Measurements from ENCODE around the gene GPC2. TPM values are rescaled to one million over a fixed set of nuclear protein-coding genes. Genes with fewer than 3 reads are reported as not detected.
"Not testable (repeated sequence)": the region's sequence is repeated elsewhere in the genome, so short reads cannot be mapped to it uniquely, and the experiment has no call there.

Gene GPC2
- total and polyA plus RNA-seq, 4 experiments from 2014 or later: 0.73 to 12.5 (median 11.8) TPM; not detected in 1

DNA sequence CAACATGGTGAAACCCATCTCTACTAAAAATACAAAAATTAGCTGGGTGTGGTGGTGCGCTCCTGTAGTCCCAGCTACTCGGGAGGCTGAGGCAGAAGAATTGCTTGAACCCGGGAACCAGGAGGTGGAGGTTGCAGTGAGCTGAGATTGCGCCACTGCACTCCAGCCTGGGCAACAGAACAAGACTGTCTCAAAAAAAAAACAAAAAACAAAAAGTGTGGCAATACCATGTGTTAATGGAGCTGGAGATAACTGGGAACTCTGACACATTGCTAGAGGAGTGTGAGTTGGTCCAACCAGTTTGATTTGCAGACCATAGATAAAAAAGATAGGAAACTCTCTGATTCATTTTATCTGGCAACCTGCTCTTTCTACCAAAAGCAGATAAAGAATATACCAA is 30.8 kb downstream of the GPC2 start:
- H3K9me3 ChIP-seq (ENCODE audit: control insufficient read depth in 1 of 2, low read length in 2 of 2); H3K36me3 ChIP-seq (ENCODE audit: insufficient read depth, low read length); H3K4me3 ChIP-seq (ENCODE audit: low read length in 2 of 2); H3K4me3 Mint-ChIP-seq; H3K9me3 Mint-ChIP-seq; H3K27me3 Mint-ChIP-seq; DNase-seq; H3K27ac ChIP-seq (ENCODE audit: low read depth, low read length); H3K27me3 ChIP-seq (ENCODE audit: insufficient read depth, low read length); intact Hi-C loops (cut with micrococcal nuclease): not testable (repeated sequence)
- H3K27ac Mint-ChIP-seq: peak overlapping the region in 1 of 7 donors; percentile 22
- peaks cover 24% of the 10 kb centered on the region for H3K4me1 ChIP-seq (ENCODE audit: insufficient read depth, low read length)
- ChIA-PET CTCF (ENCODE audit: partially characterized antibody) (interaction anchor here (0.8 to 3.1 kb wide), 5 partner anchors 8 to 71 kb away, joined by 3 to 22 read pairs (median 4); no protein-coding TSS in a partner anchor), POLR2A (ENCODE audit: partially characterized antibody) (interaction anchor here (2.7 to 5.0 kb wide), 3 partner anchors 13 to 74 kb away, joined by 21 to 73 read pairs (median 28); partner anchors contain the start of genes MBLAC1, PVRIG and TRAPPC14)
- H3K4me1 Mint-ChIP-seq: peaks cover 16 to 31% (median 20%) of the 10 kb centered on the region in 4 donors
- H3K36me3 Mint-ChIP-seq: peaks cover 6 to 10% of the 10 kb centered on the region in 2 donors

- Histone ChIP-seq H3K36me3 (ENCODE audit: insufficient read depth, low read length) (no peaks in the 10 kb centered on the region), H3K4me1 (ENCODE audit: insufficient read depth, low read length) (peaks cover 6% of the 10 kb centered on the region), H3K4me3 (ENCODE audit: low read length in 2 of 2) (no peak overlapping the region), H3K27ac (ENCODE audit: low read depth, low read length) (no peak overlapping the region), H3K9me3 (ENCODE audit: control insufficient read depth in 1 of 2, low read length in 2 of 2) (no peaks in the 10 kb centered on the region), H3K27me3 (ENCODE audit: insufficient read depth, low read length) (no peaks in the 10 kb centered on the region)
- no peak overlapping the region for H3K27ac Mint-ChIP-seq
- H3K4me3 Mint-ChIP-seq: no peak overlapping the region
- ChIA-PET CTCF (ENCODE audit: partially characterized antibody) (interaction anchor here (3.1 kb wide), 1 partner anchor 11 kb away, joined by 25 read pairs; no protein-coding TSS in a partner anchor), POLR2A (ENCODE audit: partially characterized antibody) (interaction anchor here (1.5 kb wide), 1 partner anchor 16 kb away, joined by 3 read pairs; the partner anchor contains the start of gene MBLAC1)
- no peak for DNase-seq
- peaks cover 3 to 9% (median 5%) of the 10 kb centered on the region in 4 donors for H3K4me1 Mint-ChIP-seq
- intact Hi-C loops (cut with micrococcal nuclease): no loop called here
- H3K27me3 Mint-ChIP-seq: no peaks in the 10 kb centered on the region
- no peaks in the 10 kb centered on the region for H3K36me3 Mint-ChIP-seq
- H3K9me3 Mint-ChIP-seq: no peaks in the 10 kb centered on the region
Observed at GRCh38 chr7:100142461-100142860, 34.7 kb downstream of the GPC2 start.

GRCh38 chr7:100141555-100141949 is 35.6 kb downstream of the GPC2 start:
- peaks cover 6% of the 10 kb centered on the region for H3K4me1 ChIP-seq (ENCODE audit: insufficient read depth, low read length)
- H3K27ac ChIP-seq (ENCODE audit: low read depth, low read length): no peak overlapping the region
- Mint-ChIP-seq H3K9me3 (no peaks in the 10 kb centered on the region), H3K4me1 (peaks cover 3 to 9% (median 5%) of the 10 kb centered on the region in 4 donors), H3K36me3 (no peaks in the 10 kb centered on the region), H3K27ac (no peak overlapping the region), H3K4me3 (no peak overlapping the region), H3K27me3 (no peaks in the 10 kb centered on the region)
- no peak overlapping the region for H3K4me3 ChIP-seq (ENCODE audit: low read length in 2 of 2)
- intact Hi-C loops (cut with micrococcal nuclease): no loop called here
- no peaks in the 10 kb centered on the region for H3K9me3 ChIP-seq (ENCODE audit: control insufficient read depth in 1 of 2, low read length in 2 of 2)
- no peaks in the 10 kb centered on the region for H3K36me3 ChIP-seq (ENCODE audit: insufficient read depth, low read length)
- CTCF ChIA-PET (ENCODE audit: partially characterized antibody): interaction anchor here (3.1 kb wide), 1 partner anchor 10 kb away, joined by 25 read pairs; no protein-coding TSS in a partner anchor
- DNase-seq: no peak
- POLR2A ChIA-PET (ENCODE audit: partially characterized antibody): interaction anchor here (1.1 to 1.5 kb wide), 2 partner anchors 15 to 18 kb away, joined by 3 to 4 read pairs; partner anchors contain the start of gene MBLAC1
- no peaks in the 10 kb centered on the region for H3K27me3 ChIP-seq (ENCODE audit: insufficient read depth, low read length)

GRCh38 chr7:100137851-100138760 is 39.1 kb downstream of the GPC2 start:
- H3K4me3 ChIP-seq (ENCODE audit: low read length in 2 of 2): no peak overlapping the region
- peaks cover 6% of the 10 kb centered on the region for H3K4me1 ChIP-seq (ENCODE audit: insufficient read depth, low read length)
- Mint-ChIP-seq H3K9me3 (no peaks in the 10 kb centered on the region), H3K27ac (peak overlapping the region in 3 of 7 donors; percentile 11 to 81 (median 50)), H3K36me3 (no peaks in the 10 kb centered on the region), H3K4me3 (no peak overlapping the region), H3K27me3 (peaks cover 0 to 1% of the 10 kb centered on the region in 2 donors), H3K4me1 (peaks cover 3 to 7% (median 5%) of the 10 kb centered on the region in 4 donors)
- intact Hi-C loops (cut with micrococcal nuclease): no loop called here
- no peaks in the 10 kb centered on the region for H3K9me3 ChIP-seq (ENCODE audit: control insufficient read depth in 1 of 2, low read length in 2 of 2)
- CTCF ChIA-PET (ENCODE audit: partially characterized antibody): interaction anchor here (0.7 to 1.2 kb wide), 6 partner anchors 9 to 270 kb away, joined by 3 to 5 read pairs (median 3); no protein-coding TSS in a partner anchor
- POLR2A ChIA-PET (ENCODE audit: partially characterized antibody): interaction anchor here (0.6 to 1.3 kb wide), 4 partner anchors 11 to 106 kb away, joined by 3 to 4 read pairs (median 4); partner anchors contain the start of gene LAMTOR4
- no peaks in the 10 kb centered on the region for H3K27me3 ChIP-seq (ENCODE audit: insufficient read depth, low read length)
- H3K27ac ChIP-seq (ENCODE audit: low read depth, low read length): no peak overlapping the region
- DNase-seq: no peak
- H3K36me3 ChIP-seq (ENCODE audit: insufficient read depth, low read length): no peaks in the 10 kb centered on the region

DNA sequence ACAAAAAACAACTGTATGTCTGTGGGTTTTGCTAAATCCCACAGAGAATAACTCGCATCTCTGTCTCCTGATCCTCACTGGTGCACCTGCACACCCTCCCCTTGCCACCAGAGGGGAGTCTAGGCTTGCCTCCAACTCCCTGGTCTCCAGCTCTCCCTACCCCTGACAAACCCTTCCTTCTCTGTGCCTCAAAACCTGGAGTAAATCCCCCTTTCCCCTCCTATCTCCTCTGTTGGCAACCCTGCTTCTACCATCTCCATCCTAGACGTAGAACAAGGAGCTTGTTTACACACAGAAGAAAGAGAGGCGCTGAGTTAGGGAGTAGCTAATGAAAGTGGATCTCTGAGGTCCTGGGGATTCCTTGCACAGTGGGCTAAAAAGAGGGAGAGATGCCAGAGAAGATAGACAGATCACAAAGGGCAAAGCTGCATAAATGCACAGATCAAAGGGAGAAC is 44.5 kb downstream of the GPC2 start:
- Mint-ChIP-seq H3K36me3 (no peaks in the 10 kb centered on the region), H3K4me3 (peak overlapping the region in 2 of 8 donors; percentile 39 to 52), H3K27ac (peak overlapping the region in 5 of 7 donors; percentile 36 to 77 (median 48)), H3K4me1 (peaks cover 5 to 20% (median 13%) of the 10 kb centered on the region in 4 donors), H3K27me3 (peaks cover 0 to 1% of the 10 kb centered on the region in 2 donors), H3K9me3 (no peaks in the 10 kb centered on the region)
- H3K9me3 ChIP-seq (ENCODE audit: control insufficient read depth in 1 of 2, low read length in 2 of 2): no peaks in the 10 kb centered on the region
- peak; percentile 60 to 71 (median 65) for DNase-seq
- H3K4me3 ChIP-seq (ENCODE audit: low read length in 2 of 2): no peak overlapping the region
- H3K27ac ChIP-seq (ENCODE audit: low read depth, low read length): no peak overlapping the region
- no peaks in the 10 kb centered on the region for H3K36me3 ChIP-seq (ENCODE audit: insufficient read depth, low read length)
- no peaks in the 10 kb centered on the region for H3K27me3 ChIP-seq (ENCODE audit: insufficient read depth, low read length)
- ChIA-PET POLR2A (ENCODE audit: partially characterized antibody) (interaction anchor here (0.7 to 5.5 kb wide), 11 partner anchors 15 to 275 kb away, joined by 3 to 45 read pairs (median 4); partner anchors contain the start of genes AP4M1, LAMTOR4, MCM7 and PVRIG), CTCF (ENCODE audit: partially characterized antibody) (interaction anchor here (0.7 to 7.2 kb wide), 46 partner anchors 11 to 319 kb away, joined by 3 to 108 read pairs (median 4); partner anchors contain the start of genes AP4M1, AZGP1, GAL3ST4 and GPC2)
- peaks cover 24% of the 10 kb centered on the region for H3K4me1 ChIP-seq (ENCODE audit: insufficient read depth, low read length)
- intact Hi-C loops (cut with micrococcal nuclease): loop anchor here (1.0 to 2.0 kb wide), 5 partner anchors 58 to 274 kb away; no protein-coding TSS in a partner anchor

GRCh38 chr7:100132126-100132525 is 45.1 kb downstream of the GPC2 start:
- POLR2A ChIA-PET (ENCODE audit: partially characterized antibody): interaction anchor here (1.0 to 5.5 kb wide), 9 partner anchors 16 to 276 kb away, joined by 3 to 45 read pairs (median 4); partner anchors contain the start of genes AP4M1, LAMTOR4, MCM7 and PVRIG

More at GRCh38 chr7:100132126-100132525, 45.1 kb downstream of the GPC2 start:
- Mint-ChIP-seq H3K4me3 (peak overlapping the region in 1 of 8 donors; percentile 52), H3K36me3 (no peaks in the 10 kb centered on the region), H3K27ac (peak overlapping the region in 2 of 7 donors; percentile 66 to 77), H3K4me1 (peaks cover 5 to 20% (median 14%) of the 10 kb centered on the region in 4 donors), H3K9me3 (no peaks in the 10 kb centered on the region), H3K27me3 (peaks cover 0 to 1% of the 10 kb centered on the region in 2 donors)
- Histone ChIP-seq H3K9me3 (ENCODE audit: control insufficient read depth in 1 of 2, low read length in 2 of 2) (no peaks in the 10 kb centered on the region), H3K27me3 (ENCODE audit: insufficient read depth, low read length) (no peaks in the 10 kb centered on the region), H3K27ac (ENCODE audit: low read depth, low read length) (no peak overlapping the region), H3K4me1 (ENCODE audit: insufficient read depth, low read length) (peaks cover 25% of the 10 kb centered on the region), H3K4me3 (ENCODE audit: low read length in 2 of 2) (no peak overlapping the region), H3K36me3 (ENCODE audit: insufficient read depth, low read length) (no peaks in the 10 kb centered on the region)
- DNase-seq: no peak
- intact Hi-C loops (cut with micrococcal nuclease): loop anchor here (1.0 to 2.0 kb wide), 5 partner anchors 59 to 275 kb away; no protein-coding TSS in a partner anchor
- CTCF ChIA-PET (ENCODE audit: partially characterized antibody): interaction anchor here (0.9 to 7.2 kb wide), 35 partner anchors 11 to 319 kb away, joined by 3 to 108 read pairs (median 6); partner anchors contain the start of genes AP4M1, GPC2, LAMTOR4 and MCM7
